IMR-90 (cell line): Measurements from ENCODE around the gene COG7. TPM values are rescaled to one million over a fixed set of nuclear protein-coding genes. Genes with fewer than 3 reads are reported as not detected.

Experiments used
- ATAC-seq: fragments of 200-7000 bp; cut with Tn5 transposase; 2 replicates; pipeline ENCODE4 v1.9.1; 2020; ENCODE audit warnings: low read depth, mild to moderate bottlenecking, moderate library complexity
- BruUV-seq: library from RNA; stranded (reverse); fragments of 400-500 nt; replicated peaks from 2 replicates; lab custom pipeline; 2021; lab: Mats Ljungman, UMichigan
- CTCF ChIA-PET: fragments of 300-600 bp; formaldehyde crosslinking; extraction: SDS; loops from one replicate; lab custom pipeline; 2021; ENCODE audit warnings: antibody characterized with exemption; lab: Yijun Ruan, JAX
- POLR2A ChIA-PET: fragments of 300-600 bp; sonication (Branson Sonifier 250); formaldehyde crosslinking; loops from one replicate; lab custom pipeline; 2022; ENCODE audit warnings: antibody characterized with exemption; ENCODE audit not compliant: unreplicated experiment; lab: Charles Lee
- DNase-seq: peaks from one replicate; pipeline ENCODE4 v3.0.0; 2013
- H2AFZ ChIP-seq: replicated peaks from 2 replicates; pipeline ENCODE3; 2013; ENCODE audit warnings: low read length, mild to moderate bottlenecking; ENCODE audit not compliant: poor library complexity
- H2AK5ac ChIP-seq: 2 replicates; pipeline ENCODE4 v1.6.1; 2013; ENCODE audit warnings: low read depth, low read length, inconsistent platforms
- H2AK9ac ChIP-seq: replicated peaks from 2 replicates; pipeline ENCODE3; 2013; ENCODE audit warnings: mild to moderate bottlenecking, low read depth, low read length, moderate library complexity; ENCODE audit not compliant: poor library complexity
- H2BK120ac ChIP-seq: 2 replicates; pipeline ENCODE4 v1.6.1; 2013; ENCODE audit warnings: low read depth, low read length, inconsistent platforms
- H2BK15ac ChIP-seq: 3 replicates; pipeline ENCODE4 v1.6.1; 2013; ENCODE audit warnings: low read depth, low read length, inconsistent platforms
- H2BK20ac ChIP-seq: 2 replicates; pipeline ENCODE4 v1.6.1; 2013; ENCODE audit warnings: low read depth, mild to moderate bottlenecking, inconsistent platforms, low read length, moderate library complexity
- H2BK5ac ChIP-seq: 2 replicates; pipeline ENCODE4 v1.6.1; 2013; ENCODE audit warnings: mild to moderate bottlenecking, low read depth, low read length, inconsistent platforms; ENCODE audit not compliant: poor library complexity, severe bottlenecking
- H3K14ac ChIP-seq: replicated peaks from 2 replicates; pipeline ENCODE4 v1.6.1; 2013; ENCODE audit warnings: low read depth, low read length, inconsistent platforms
- H3K18ac ChIP-seq: 2 replicates; pipeline ENCODE4 v1.6.1; 2013; ENCODE audit warnings: low read depth, low read length, control low read depth
- H3K23ac ChIP-seq: 2 replicates; pipeline ENCODE4 v1.6.1; 2013; ENCODE audit warnings: low read depth, low read length, inconsistent platforms
- H3K27ac ChIP-seq: 2 replicates; pipeline ENCODE4 v1.5.1; 2013; ENCODE audit warnings: mild to moderate bottlenecking, control low read depth, low read length; ENCODE audit not compliant: insufficient read depth
- H3K27me3 ChIP-seq: 2 replicates; pipeline ENCODE4 v1.6.1; 2013; ENCODE audit warnings: low read length; ENCODE audit not compliant: control insufficient read depth, insufficient read depth
- H3K36me3 ChIP-seq: 2 replicates; pipeline ENCODE4 v1.6.1; 2013; ENCODE audit warnings: low read length, mixed read lengths; ENCODE audit not compliant: control insufficient read depth, insufficient read depth
- H3K4ac ChIP-seq: 2 replicates; pipeline ENCODE4 v1.6.1; 2013; ENCODE audit warnings: low read depth, low read length, inconsistent platforms
- H3K4me1 ChIP-seq: 2 replicates; pipeline ENCODE4 v1.6.1; 2013; ENCODE audit warnings: low read length, mixed read lengths; ENCODE audit not compliant: control insufficient read depth, insufficient read depth
- H3K4me2 ChIP-seq: 2 replicates; pipeline ENCODE4 v1.6.1; 2013; ENCODE audit warnings: low read depth, mild to moderate bottlenecking, control low read depth, low read length, moderate library complexity
- H3K4me3 ChIP-seq: 2 replicates; pipeline ENCODE4 v1.5.1; 2013; ENCODE audit warnings: low read depth, mild to moderate bottlenecking, control low read depth, low read length, moderate library complexity; ENCODE audit not compliant: insufficient read depth
- H3K56ac ChIP-seq: 2 replicates; pipeline ENCODE4 v1.6.1; 2013; ENCODE audit warnings: low read length, inconsistent platforms; ENCODE audit not compliant: insufficient read depth; ENCODE audit errors: extremely low read depth
- H3K79me1 ChIP-seq, 2 experiments: 2 replicates each; pipeline ENCODE4 v1.6.1; 2013; ENCODE audit warnings: low read length in 2 of 2, inconsistent platforms in 1 of 2, low read depth in 1 of 2
- H3K9ac ChIP-seq: 2 replicates; pipeline ENCODE4 v1.6.1; 2013; ENCODE audit warnings: low read depth, low read length, control low read depth
- H3K9me1 ChIP-seq: 2 replicates; pipeline ENCODE4 v1.6.1; 2013; ENCODE audit warnings: low read length, inconsistent platforms; ENCODE audit not compliant: insufficient read depth
- H3K9me3 ChIP-seq: 2 replicates; pipeline ENCODE4 v1.6.1; 2013; ENCODE audit warnings: low read length; ENCODE audit not compliant: control insufficient read depth, insufficient read depth
- H4K20me1 ChIP-seq: 2 replicates; pipeline ENCODE4 v1.6.1; 2013; ENCODE audit warnings: low read length, inconsistent platforms; ENCODE audit not compliant: insufficient read depth
- H4K5ac ChIP-seq: 2 replicates; pipeline ENCODE4 v1.6.1; 2013; ENCODE audit warnings: mild to moderate bottlenecking, low read depth, low read length, control low read depth
- H4K8ac ChIP-seq, 2 experiments: 2 replicates each; pipeline ENCODE4 v1.6.1; 2013; ENCODE audit warnings: low read depth in 2 of 2, low read length in 2 of 2, control low read depth in 1 of 2, inconsistent platforms in 1 of 2
- H4K91ac ChIP-seq: 2 replicates; pipeline ENCODE4 v1.6.1; 2013; ENCODE audit warnings: low read depth, low read length, inconsistent platforms; ENCODE audit not compliant: insufficient read depth
- BHLHE40 ChIP-seq: fragments of 150-350 bp; IDR thresholded peaks from 2 replicates; pipeline ENCODE4 v1.6.1; 2016; ENCODE audit warnings: mild to moderate bottlenecking, low read depth, low read length
- CEBPB ChIP-seq: IDR thresholded peaks from 2 replicates; pipeline ENCODE4 v1.6.1; 2012; ENCODE audit warnings: low read depth, low read length, improper control_type of control experiment
- CHD1 ChIP-seq: IDR thresholded peaks from 2 replicates; pipeline ENCODE4 v1.6.1; 2012; ENCODE audit warnings: low read depth, low read length, improper control_type of control experiment
- FOS ChIP-seq: fragments of 150-350 bp; IDR thresholded peaks from 2 replicates; pipeline ENCODE4 v1.6.1; 2016; ENCODE audit warnings: low read depth, low read length
- MAFK ChIP-seq: IDR thresholded peaks from 2 replicates; pipeline ENCODE4 v1.6.1; 2012; ENCODE audit warnings: low read depth, low read length, improper control_type of control experiment
- MAZ ChIP-seq: IDR thresholded peaks from 2 replicates; pipeline ENCODE4 v1.6.1; 2012; ENCODE audit warnings: low read depth, mild to moderate bottlenecking, low read length, improper control_type of control experiment, moderate library complexity, borderline replicate concordance
- MXI1 ChIP-seq: IDR thresholded peaks from 2 replicates; pipeline ENCODE4 v1.6.1; 2012; ENCODE audit warnings: low read depth, mild to moderate bottlenecking, low read length, moderate library complexity, borderline replicate concordance
- NFE2L2 ChIP-seq: fragments of 150-350 bp; IDR thresholded peaks from 2 replicates; pipeline ENCODE4 v1.6.1; 2016; ENCODE audit warnings: low read depth, mild to moderate bottlenecking, low read length
- POLR2A ChIP-seq: IDR thresholded peaks from 2 replicates; pipeline ENCODE4 v1.6.1; 2012; ENCODE audit warnings: mild to moderate bottlenecking, low read depth, low read length
- RAD21 ChIP-seq: IDR thresholded peaks from 2 replicates; pipeline ENCODE4 v1.6.1; 2012; ENCODE audit warnings: low read length, improper control_type of control experiment
- RCOR1 ChIP-seq: IDR thresholded peaks from 2 replicates; pipeline ENCODE4 v1.6.1; 2012; ENCODE audit warnings: mild to moderate bottlenecking, low read length, improper control_type of control experiment; ENCODE audit not compliant: insufficient replicate concordance
- RFX5 ChIP-seq: IDR thresholded peaks from 2 replicates; pipeline ENCODE4 v1.8.0; 2012; ENCODE audit warnings: low read depth, mild to moderate bottlenecking, low read length, moderate library complexity
- SMC3 ChIP-seq: fragments of 150-350 bp; IDR thresholded peaks from 2 replicates; pipeline ENCODE4 v1.6.1; 2016; ENCODE audit warnings: low read depth, mild to moderate bottlenecking, antibody characterized with exemption, low read length, moderate library complexity
- WGBS, 2 experiments: methylation state at CpG; one replicate each; pipeline versions ENCODE4 v1.1.5 to v1.1.7; 2013; ENCODE audit warnings: missing lambda C conversion rate in 2 of 2; ENCODE audit not compliant: insufficient read length in 1 of 2; ENCODE audit errors: extremely low coverage in 2 of 2; 5-methylcytosine and 5-hydroxymethylcytosine counted together
- dilution Hi-C: fragments of 300-500 bp; cut with HindIII; formaldehyde crosslinking; loops from one replicate; pipeline ENCODE4 v1.14.3; 2018; ENCODE audit warnings: low sequenced_read_pairs; ENCODE audit not compliant: unreplicated experiment
- in situ Hi-C: fragments of 300-500 bp; cut with MboI; formaldehyde crosslinking; loops from 3 replicates; pipeline ENCODE4 v1.14.3; 2019; ENCODE audit warnings: low sequenced_read_pairs, inconsistent platforms, mixed read lengths
- intact Hi-C: fragments of 100-400 bp; cut with micrococcal nuclease; formaldehyde crosslinking; loops from 2 replicates; pipeline ENCODE4 v1.10.0; 2022
- polyA plus RNA-seq, 3 experiments: library from polyadenylated mRNA; depleted of rRNA; stranded (reverse); fragments of >200 nt; gene quantifications; 2 replicates each; pipeline ENCODE4 v1.2.3, GENCODE V29; 2012; ENCODE audit warnings: low replicate concordance in 1 of 3
- total RNA-seq: library from RNA; depleted of rRNA; stranded (reverse); fragments of >200 nt; gene quantifications from 2 replicates; pipeline ENCODE4 v1.2.3, GENCODE V29; 2012
- TF ChIP-seq, protein P1 (sequence below): conservative IDR thresholded peaks from 2 replicates; pipeline ENCODE4 v1.5.1; 2012; ENCODE audit warnings: mild to moderate bottlenecking, low read depth, low read length, improper control_type of control experiment
- TF ChIP-seq, protein P2 (sequence below): fragments of 150-350 bp; IDR thresholded peaks from 2 replicates; pipeline ENCODE4 v1.6.1; 2017; ENCODE audit warnings: mild to moderate bottlenecking, antibody characterized with exemption, low read length, low read depth
- TF ChIP-seq, protein P3 (sequence below): fragments of 150-350 bp; IDR thresholded peaks from 2 replicates; pipeline ENCODE4 v1.6.1; 2016; ENCODE audit warnings: low read depth, mild to moderate bottlenecking, low read length, moderate library complexity, borderline replicate concordance

The COG7 gene
- total and polyA plus RNA-seq, 2 of the 4 experiments (the other 2 are of a cell fraction), result 28.5 to 43.7 TPM

DNA sequence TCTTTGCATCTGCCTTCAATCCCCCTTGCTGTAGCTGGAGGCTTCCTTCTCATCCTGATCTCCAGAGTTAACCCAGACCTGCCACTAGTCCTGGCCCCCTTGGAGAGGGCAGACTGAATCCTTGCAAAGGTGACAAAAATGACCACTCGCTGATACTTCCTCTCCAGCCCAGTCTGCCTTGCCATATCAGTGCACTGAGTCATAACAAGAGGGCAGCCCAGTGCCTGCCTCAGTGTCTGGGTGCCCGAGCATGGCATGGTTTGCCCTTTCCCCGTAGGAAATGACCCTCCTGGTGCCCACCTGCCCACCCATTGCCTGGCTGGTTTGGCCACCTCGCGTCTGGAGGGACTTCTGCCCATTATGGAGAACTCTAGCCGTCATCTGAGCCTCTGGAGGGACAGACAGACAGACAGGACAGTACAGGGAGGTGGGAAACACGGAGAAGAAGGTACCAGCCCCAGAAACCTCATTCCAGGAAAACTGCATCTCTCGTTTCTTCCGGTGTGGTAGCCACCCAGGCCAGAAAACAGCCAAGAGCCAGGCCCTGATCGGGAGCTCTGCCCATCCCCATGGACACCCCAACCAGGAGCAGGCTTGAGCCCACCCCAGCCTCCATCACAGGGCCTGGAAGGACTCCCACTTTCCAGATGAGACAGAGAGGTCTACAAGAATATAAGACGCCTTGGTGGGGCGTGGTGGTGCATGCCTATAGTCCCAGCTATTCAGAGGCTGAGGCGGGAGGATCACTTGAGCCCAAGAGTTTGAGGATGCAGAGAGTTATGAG, 79.4 kb downstream of the COG7 start:
- Histone ChIP-seq H2BK120ac (no peak overlapping the region), H3K56ac (no peak overlapping the region), H3K9me3 (no peaks in the 10 kb centered on the region), H3K14ac (no peak overlapping the region), H2BK15ac (no peak overlapping the region), H3K36me3 (no peaks in the 10 kb centered on the region), H3K23ac (no peak overlapping the region), H2AFZ (no peak overlapping the region), H3K18ac (no peak overlapping the region), H3K4me2 (no peak overlapping the region), H4K5ac (no peak overlapping the region), H3K9me1 (no peaks in the 10 kb centered on the region), H3K27ac (no peak overlapping the region), H4K20me1 (no peaks in the 10 kb centered on the region), H3K4me1 (no peaks in the 10 kb centered on the region), H3K4me3 (no peak overlapping the region), H2AK5ac (no peak overlapping the region), H3K27me3 (peaks cover 7% of the 10 kb centered on the region; the same call in 1 of the 2 replicates), H2AK9ac (no peak overlapping the region), H3K79me1 (no peaks in the 10 kb centered on the region), H3K4ac (no peak overlapping the region), H2BK20ac (no peak overlapping the region), H4K8ac (no peak overlapping the region), H4K91ac (no peak overlapping the region), H3K9ac (no peak overlapping the region), H2BK5ac (no peak overlapping the region)
- ChIA-PET POLR2A (no interaction called here), CTCF (no interaction called here)
- intact Hi-C loops, result no loop called here
- 92% methylated on average over 2 of the region's 13 CpGs; no CpG with 5 or more reads in 1 of the 2 experiments for WGBS, 2 experiments
- TF ChIP-seq NFE2L2 (no peak), MAFK (no peak), SMC3 (no peak), POLR2A (no peak), CEBPB (no peak), FOS (no peak), MAZ (no peak), RFX5 (no peak), CHD1 (no peak), MXI1 (no peak), RCOR1 (no peak), RAD21 (no peak), BHLHE40 (no peak)
- TF ChIP-seq, protein P1, sequence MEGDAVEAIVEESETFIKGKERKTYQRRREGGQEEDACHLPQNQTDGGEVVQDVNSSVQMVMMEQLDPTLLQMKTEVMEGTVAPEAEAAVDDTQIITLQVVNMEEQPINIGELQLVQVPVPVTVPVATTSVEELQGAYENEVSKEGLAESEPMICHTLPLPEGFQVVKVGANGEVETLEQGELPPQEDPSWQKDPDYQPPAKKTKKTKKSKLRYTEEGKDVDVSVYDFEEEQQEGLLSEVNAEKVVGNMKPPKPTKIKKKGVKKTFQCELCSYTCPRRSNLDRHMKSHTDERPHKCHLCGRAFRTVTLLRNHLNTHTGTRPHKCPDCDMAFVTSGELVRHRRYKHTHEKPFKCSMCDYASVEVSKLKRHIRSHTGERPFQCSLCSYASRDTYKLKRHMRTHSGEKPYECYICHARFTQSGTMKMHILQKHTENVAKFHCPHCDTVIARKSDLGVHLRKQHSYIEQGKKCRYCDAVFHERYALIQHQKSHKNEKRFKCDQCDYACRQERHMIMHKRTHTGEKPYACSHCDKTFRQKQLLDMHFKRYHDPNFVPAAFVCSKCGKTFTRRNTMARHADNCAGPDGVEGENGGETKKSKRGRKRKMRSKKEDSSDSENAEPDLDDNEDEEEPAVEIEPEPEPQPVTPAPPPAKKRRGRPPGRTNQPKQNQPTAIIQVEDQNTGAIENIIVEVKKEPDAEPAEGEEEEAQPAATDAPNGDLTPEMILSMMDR, result no peak
- TF ChIP-seq, protein P2, sequence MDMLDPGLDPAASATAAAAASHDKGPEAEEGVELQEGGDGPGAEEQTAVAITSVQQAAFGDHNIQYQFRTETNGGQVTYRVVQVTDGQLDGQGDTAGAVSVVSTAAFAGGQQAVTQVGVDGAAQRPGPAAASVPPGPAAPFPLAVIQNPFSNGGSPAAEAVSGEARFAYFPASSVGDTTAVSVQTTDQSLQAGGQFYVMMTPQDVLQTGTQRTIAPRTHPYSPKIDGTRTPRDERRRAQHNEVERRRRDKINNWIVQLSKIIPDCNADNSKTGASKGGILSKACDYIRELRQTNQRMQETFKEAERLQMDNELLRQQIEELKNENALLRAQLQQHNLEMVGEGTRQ, result no peak
- TF ChIP-seq, protein P3, sequence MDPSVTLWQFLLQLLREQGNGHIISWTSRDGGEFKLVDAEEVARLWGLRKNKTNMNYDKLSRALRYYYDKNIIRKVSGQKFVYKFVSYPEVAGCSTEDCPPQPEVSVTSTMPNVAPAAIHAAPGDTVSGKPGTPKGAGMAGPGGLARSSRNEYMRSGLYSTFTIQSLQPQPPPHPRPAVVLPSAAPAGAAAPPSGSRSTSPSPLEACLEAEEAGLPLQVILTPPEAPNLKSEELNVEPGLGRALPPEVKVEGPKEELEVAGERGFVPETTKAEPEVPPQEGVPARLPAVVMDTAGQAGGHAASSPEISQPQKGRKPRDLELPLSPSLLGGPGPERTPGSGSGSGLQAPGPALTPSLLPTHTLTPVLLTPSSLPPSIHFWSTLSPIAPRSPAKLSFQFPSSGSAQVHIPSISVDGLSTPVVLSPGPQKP, result no peak
- dilution Hi-C loops, result no loop called here
- no peak for DNase-seq
- ATAC-seq, result no peak
- BruUV-seq, result no TSS peak
- in situ Hi-C loops, result no loop called here
